Transverse colon (tissue), 3 donors: ENCODE results near the gene TMEM252.

ENCODE experiments used
- POLR2A ChIP-seq: fragments of 450-650 bp; IDR thresholded peaks from one replicate; pipeline ENCODE4 v1.6.1; 2016; ENCODE audit warnings: antibody characterized with exemption, mild to moderate bottlenecking, moderate library complexity
- TF ChIP-seq, protein P1 (sequence below), 5 experiments: fragments of 200-600 bp in 3 of 5; fragments of 450-650 bp in 2 of 5; sonication (generic) in 3 of 5; IDR thresholded peaks; 1 replicate in 2 of 5; 2 replicates in 3 of 5; pipeline ENCODE4 v1.5.1; 2016 to 2017; ENCODE audit warnings: antibody characterized with exemption in 5 of 5, inconsistent platforms in 3 of 5, mild to moderate bottlenecking in 2 of 5, moderate library complexity in 1 of 5

- TF ChIP-seq, protein P1, sequence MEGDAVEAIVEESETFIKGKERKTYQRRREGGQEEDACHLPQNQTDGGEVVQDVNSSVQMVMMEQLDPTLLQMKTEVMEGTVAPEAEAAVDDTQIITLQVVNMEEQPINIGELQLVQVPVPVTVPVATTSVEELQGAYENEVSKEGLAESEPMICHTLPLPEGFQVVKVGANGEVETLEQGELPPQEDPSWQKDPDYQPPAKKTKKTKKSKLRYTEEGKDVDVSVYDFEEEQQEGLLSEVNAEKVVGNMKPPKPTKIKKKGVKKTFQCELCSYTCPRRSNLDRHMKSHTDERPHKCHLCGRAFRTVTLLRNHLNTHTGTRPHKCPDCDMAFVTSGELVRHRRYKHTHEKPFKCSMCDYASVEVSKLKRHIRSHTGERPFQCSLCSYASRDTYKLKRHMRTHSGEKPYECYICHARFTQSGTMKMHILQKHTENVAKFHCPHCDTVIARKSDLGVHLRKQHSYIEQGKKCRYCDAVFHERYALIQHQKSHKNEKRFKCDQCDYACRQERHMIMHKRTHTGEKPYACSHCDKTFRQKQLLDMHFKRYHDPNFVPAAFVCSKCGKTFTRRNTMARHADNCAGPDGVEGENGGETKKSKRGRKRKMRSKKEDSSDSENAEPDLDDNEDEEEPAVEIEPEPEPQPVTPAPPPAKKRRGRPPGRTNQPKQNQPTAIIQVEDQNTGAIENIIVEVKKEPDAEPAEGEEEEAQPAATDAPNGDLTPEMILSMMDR (IDR thresholded peaks at IDR 0.05) = no peak
- TF ChIP-seq POLR2A = no peak
These were observed 12.2 kb upstream of the TMEM252 start for GRCh38 chr9:68552700-68553476.
